ENCODE data around the gene MT1B. TPM values are rescaled to one million over a fixed set of nuclear protein-coding genes. Genes with fewer than 3 reads are reported as not detected.

Gene MT1B
- total RNA-seq, 2 donors from 2014 or later, result not detected

GRCh38 chr16:56647641-56648431 lies 3.9 kb upstream of the MT1B start:
- H3K9ac ChIP-seq (ENCODE audit: extremely low read depth, low read length, poor library complexity, severe bottlenecking), result no peak overlapping the region
- DNase-seq, result peak; percentile 78
- TF ChIP-seq CTCF (conservative IDR thresholded peaks at IDR 0.05), result peak; percentile 53
- no peaks in the 10 kb centered on the region for H3K36me3 ChIP-seq (ENCODE audit: control insufficient read depth, insufficient read depth, low read length)
- Mint-ChIP-seq H3K4me3 (no peak overlapping the region), H3K36me3 (ENCODE audit: low read depth) (no peaks in the 10 kb centered on the region), H3K9me3 (no peaks in the 10 kb centered on the region), H3K27ac (no peak overlapping the region), H3K4me1 (peaks cover 9% of the 10 kb centered on the region), H3K27me3 (ENCODE audit: insufficient read depth) (peaks cover 98% of the 10 kb centered on the region)
- 48 to 76% methylated on average over 15 to 33 of the region's 33 CpGs for WGBS, 2 experiments (ENCODE audit: insufficient coverage in 1 of 2, insufficient read length in 1 of 2)
- no peaks in the 10 kb centered on the region for H3K9me3 ChIP-seq (ENCODE audit: control insufficient read depth, low read length)
- peaks cover 100% of the 10 kb centered on the region for H3K27me3 ChIP-seq (ENCODE audit: control insufficient read depth, insufficient read depth, low read length, poor library complexity, severe bottlenecking)
- no peak overlapping the region for H3K4me3 ChIP-seq (ENCODE audit: low read length)
- H3K4me1 ChIP-seq (ENCODE audit: control insufficient read depth, insufficient read depth, low read length), result no peaks in the 10 kb centered on the region
- H3K27ac ChIP-seq (ENCODE audit: low read depth, low read length), result no peak overlapping the region

- H3K4me3 ChIP-seq (ENCODE audit: low read length), result no peak overlapping the region
- H3K27ac ChIP-seq (ENCODE audit: low read depth, low read length), result no peak overlapping the region
- no peak for DNase-seq
- no peaks in the 10 kb centered on the region for H3K9me3 ChIP-seq (ENCODE audit: control insufficient read depth, low read length)
- H3K27me3 ChIP-seq (ENCODE audit: control insufficient read depth, insufficient read depth, low read length, poor library complexity, severe bottlenecking), result peaks cover 98% of the 10 kb centered on the region
- no peak overlapping the region for H3K4me3 Mint-ChIP-seq
- H3K27me3 Mint-ChIP-seq (ENCODE audit: insufficient read depth), result peaks cover 96% of the 10 kb centered on the region
- 96 to 100% methylated on average over 2 of the region's 2 CpGs for WGBS, 2 experiments (ENCODE audit: insufficient coverage in 1 of 2, insufficient read length in 1 of 2)
- H3K36me3 Mint-ChIP-seq (ENCODE audit: low read depth), result no peaks in the 10 kb centered on the region
- H3K36me3 ChIP-seq (ENCODE audit: control insufficient read depth, insufficient read depth, low read length), result no peaks in the 10 kb centered on the region
- TF ChIP-seq CTCF (conservative IDR thresholded peaks at IDR 0.05), result no peak
- no peaks in the 10 kb centered on the region for H3K4me1 Mint-ChIP-seq
- H3K9ac ChIP-seq (ENCODE audit: extremely low read depth, low read length, poor library complexity, severe bottlenecking), result no peak overlapping the region
- H3K27ac Mint-ChIP-seq, result no peak overlapping the region
- H3K4me1 ChIP-seq (ENCODE audit: control insufficient read depth, insufficient read depth, low read length), result no peaks in the 10 kb centered on the region
- H3K9me3 Mint-ChIP-seq, result no peaks in the 10 kb centered on the region
These were observed 2.4 kb upstream of the MT1B start for GRCh38 chr16:56649271-56649670.

GRCh38 chr16:56649820-56650219 lies 1.9 kb upstream of the MT1B start:
- Mint-ChIP-seq H3K27me3 (ENCODE audit: insufficient read depth) (peaks cover 92% of the 10 kb centered on the region), H3K4me1 (no peaks in the 10 kb centered on the region), H3K9me3 (no peaks in the 10 kb centered on the region), H3K27ac (no peak overlapping the region), H3K36me3 (ENCODE audit: low read depth) (no peaks in the 10 kb centered on the region), H3K4me3 (no peak overlapping the region)
- WGBS, 2 experiments (ENCODE audit: insufficient coverage in 1 of 2, insufficient read length in 1 of 2), result 86 to 95% methylated on average over 1 to 3 of the region's 3 CpGs
- no peaks in the 10 kb centered on the region for H3K36me3 ChIP-seq (ENCODE audit: control insufficient read depth, insufficient read depth, low read length)
- H3K27me3 ChIP-seq (ENCODE audit: control insufficient read depth, insufficient read depth, low read length, poor library complexity, severe bottlenecking), result peaks cover 94% of the 10 kb centered on the region
- DNase-seq, result no peak
- H3K27ac ChIP-seq (ENCODE audit: low read depth, low read length), result no peak overlapping the region
- H3K4me1 ChIP-seq (ENCODE audit: control insufficient read depth, insufficient read depth, low read length), result no peaks in the 10 kb centered on the region
- no peak overlapping the region for H3K4me3 ChIP-seq (ENCODE audit: low read length)
- TF ChIP-seq CTCF (conservative IDR thresholded peaks at IDR 0.05), result no peak
- H3K9ac ChIP-seq (ENCODE audit: extremely low read depth, low read length, poor library complexity, severe bottlenecking), result no peak overlapping the region
- H3K9me3 ChIP-seq (ENCODE audit: control insufficient read depth, low read length), result no peaks in the 10 kb centered on the region

Measured in endodermal cell (in vitro differentiated cells).